Heart left ventricle (tissue), 16 donors: ENCODE measurements around the gene CADPS2. TPM values are rescaled to one million over a fixed set of nuclear protein-coding genes. Genes with fewer than 3 reads are reported as not detected.

Experiments
- ATAC-seq, 4 donors: fragments of 200-7000 bp; cut with Tn5 transposase; one replicate each; pipeline ENCODE4 v1.9.1; 2020 to 2022; ENCODE audit warnings: moderate library complexity in 4 of 4, mild to moderate bottlenecking in 3 of 4, moderate number of reproducible peaks in 1 of 4
- DNase-seq, 5 donors: peaks; one replicate each; pipeline ENCODE4 v3.0.0-alpha.2; 2020
- H3K27ac ChIP-seq, 12 donors: fragments of 200-600 bp; sonication (generic) in 4 of 12; one replicate each; pipeline versions ENCODE4 v1.5.0 to v1.8.0; 2016 to 2022; ENCODE audit warnings: mild to moderate bottlenecking in 2 of 12
- H3K27me3 ChIP-seq, 9 donors: fragments of 200-600 bp; sonication (generic) in 2 of 9; one replicate each; pipeline versions ENCODE4 v1.5.1 to v1.8.0; 2016 to 2022; ENCODE audit warnings: mild to moderate bottlenecking in 3 of 9
- H3K36me3 ChIP-seq, 9 donors: fragments of 200-600 bp; sonication (generic) in 2 of 9; one replicate each; pipeline versions ENCODE4 v1.5.0 to v1.8.0; 2018 to 2022; ENCODE audit warnings: mild to moderate bottlenecking in 2 of 9
- H3K4me1 ChIP-seq, 12 donors: fragments of 200-600 bp; sonication (generic) in 4 of 12; one replicate each; pipeline versions ENCODE4 v1.5.0 to v1.8.0; 2016 to 2022; ENCODE audit warnings: mild to moderate bottlenecking in 3 of 12
- H3K4me3 ChIP-seq, 12 donors: fragments of 200-600 bp; sonication (generic) in 4 of 12; one replicate each; pipeline versions ENCODE4 v1.5.0 to v1.8.0; 2017 to 2022; ENCODE audit warnings: mild to moderate bottlenecking in 9 of 12, moderate library complexity in 4 of 12
- H3K9me3 ChIP-seq, 12 donors: fragments of 200-600 bp; sonication (generic) in 4 of 12; one replicate each; pipeline versions ENCODE4 v1.5.0 to v1.8.0; 2016 to 2022; ENCODE audit warnings: mild to moderate bottlenecking in 1 of 12
- CTCF ChIP-seq, 12 donors: fragments of 200-600 bp; sonication (generic) in 4 of 12; IDR thresholded peaks; one replicate each; pipeline versions ENCODE4 v1.5.0 to v1.8.0; 2018 to 2022; ENCODE audit warnings: antibody characterized with exemption in 12 of 12, mild to moderate bottlenecking in 5 of 12
- POLR2A ChIP-seq, 2 donors: fragments of 450-650 bp; IDR thresholded peaks; one replicate each; pipeline ENCODE4 v1.6.1; 2017; ENCODE audit warnings: antibody characterized with exemption in 2 of 2, mild to moderate bottlenecking in 2 of 2, moderate library complexity in 2 of 2
- WGBS, 4 donors: extraction: QIAGEN DNeasy Blood & Tissue Kit in 2 of 4; methylation state at CpG; one replicate each; pipeline versions ENCODE4 v1.1.5 to v1.1.7; 2013 to 2018; 5-methylcytosine and 5-hydroxymethylcytosine counted together
- intact Hi-C, 10 donors: fragments of 100-400 bp; cut with DNase I; formaldehyde crosslinking; loops; one replicate each; pipeline versions ENCODE4 v1.11.1 to v1.14.2; 2022
- polyA plus RNA-seq, 2 donors: library from polyadenylated mRNA; stranded (reverse); fragments of 200-250 nt; gene quantifications; one replicate each; pipeline ENCODE4 v1.2.3, GENCODE V29; 2013
- total RNA-seq, 9 donors: library from RNA; depleted of rRNA in 2 of 9; stranded (reverse); fragments of >200 nt in 2 of 9; fragmentation: NEBNext Ultra II Directional in 3 of 9; extraction: Animal tissue kit (Norgen Biotek cat#: 25700) in 3 of 9; gene quantifications; one replicate each; pipeline versions ENCODE4 v1.1.0 to v1.2.4, GENCODE V29; 2016 to 2023
- donor health status: ischemic (EF 13 %, LVEDD 7.1; RV severe dilation, severe dysfunction).
- donor health status: healthy with polysubstance abuse.
- donor health status: DM: no; HTN: yes; CAD: no.
- donor health status: DM: no; HTN: no; CAD: no.
- donor health status: ischemic (EF 25% LVEDD 6.9; RV normal size, moderate dysfunction).
- donor health status: ischemic (EF 25% LVEDD 5.7; RV mildly dilated, moderate dysfunction).
- donor health status: healthy.
- donor health status: DM: yes; HTN: yes; CAD: no.
- donor health status: ischemic (EF 35%, LVEDD 5.7; RV mildly dilated, moderate dysfunction).
- donor health status: nonischemic (EF 11% LVEDD 7.7; RV severe dilation, severe dysfunction).
- donor health status: DM: yes; HTN: yes; CAD: no.
- donor health status: PGD.
- donor health status: ischemic (EF 29% LVEDD 5.4; RV normal size, mild dysfunction).
- donor health status: nonischemic (EF 23%, LVEDD 6.1; RV moderate dilation, normal function).

Gene CADPS2
- total and polyA plus RNA-seq, 11 donors = 6.5 to 29.0 (median 10.3) TPM

DNA sequence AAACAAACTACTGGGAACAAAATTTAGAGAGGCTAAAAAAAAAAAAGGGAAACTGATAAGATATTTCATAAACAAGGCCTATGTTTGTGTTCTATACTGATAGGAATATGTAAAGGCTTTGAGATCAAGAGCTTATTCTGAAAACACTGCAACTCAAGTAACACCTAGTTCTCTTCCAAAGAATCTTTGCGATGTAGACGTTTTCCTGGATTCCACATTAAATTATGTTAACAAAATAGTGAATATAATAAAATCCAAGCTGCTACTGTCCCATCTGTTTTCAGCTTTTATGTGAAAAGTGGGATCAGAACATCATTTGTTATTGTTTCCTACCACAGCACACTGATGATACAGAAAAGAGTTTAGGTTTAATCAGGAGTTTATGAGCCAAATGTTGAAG lies 130.6 kb downstream of the CADPS2 start:
- H3K36me3 ChIP-seq = no peaks in the 10 kb centered on the region
- H3K4me1 ChIP-seq = no peaks in the 10 kb centered on the region
- WGBS, 4 donors = 74 to 84% (median 78%) methylated on average over 2 of the region's 2 CpGs
- intact Hi-C loops = no loop called here
- H3K27ac ChIP-seq = no peak overlapping the region
- no peak for TF ChIP-seq CTCF (IDR thresholded peaks at IDR 0.05)
- TF ChIP-seq POLR2A (IDR thresholded peaks at IDR 0.05) = no peak
- H3K27me3 ChIP-seq = no peaks in the 10 kb centered on the region
- DNase-seq (no peak), ATAC-seq (no peak)
- no peak overlapping the region for H3K4me3 ChIP-seq
- no peaks in the 10 kb centered on the region for H3K9me3 ChIP-seq

DNA sequence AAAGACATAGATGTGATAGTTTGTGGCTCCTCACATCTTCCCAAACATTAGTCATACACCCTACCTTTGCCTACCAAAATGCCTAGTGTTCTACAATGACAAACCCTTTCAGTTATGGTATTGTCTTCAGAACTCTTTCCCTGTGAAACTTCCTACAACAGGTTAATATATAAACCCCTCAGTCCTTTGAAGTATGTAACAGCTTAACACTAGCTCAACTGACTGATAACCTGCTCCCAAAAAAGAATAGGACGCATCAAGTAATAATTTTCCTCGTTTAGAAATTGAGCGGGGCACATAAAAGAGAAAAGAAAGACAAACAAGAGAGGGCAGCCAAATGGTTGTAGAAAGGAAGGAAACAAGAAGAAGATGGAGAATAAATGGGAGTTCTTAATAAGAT lies 133.7 kb downstream of the CADPS2 start:
- Histone ChIP-seq H3K9me3 (no peaks in the 10 kb centered on the region), H3K27me3 (no peaks in the 10 kb centered on the region), H3K4me1 (no peaks in the 10 kb centered on the region), H3K4me3 (no peak overlapping the region), H3K27ac (no peak overlapping the region), H3K36me3 (no peaks in the 10 kb centered on the region)
- intact Hi-C loops = no loop called here
- DNase-seq (no peak), ATAC-seq (no peak)
- TF ChIP-seq CTCF (IDR thresholded peaks at IDR 0.05) (no peak), POLR2A (IDR thresholded peaks at IDR 0.05) (no peak)
- WGBS, 4 donors = 47 to 55% (median 50%) methylated on average over 3 of the region's 3 CpGs

GRCh38 chr7:122750389-122750788 lies 135.9 kb downstream of the CADPS2 start:
- Histone ChIP-seq H3K27ac (no peak overlapping the region), H3K9me3 (no peaks in the 10 kb centered on the region), H3K4me3 (no peak overlapping the region), H3K27me3 (no peaks in the 10 kb centered on the region), H3K36me3 (no peaks in the 10 kb centered on the region), H3K4me1 (no peaks in the 10 kb centered on the region)
- 93 to 95% (median 93%) methylated on average over 2 of the region's 2 CpGs for WGBS, 4 donors
- ATAC-seq (no peak), DNase-seq (no peak)
- TF ChIP-seq CTCF (IDR thresholded peaks at IDR 0.05) = no peak
- no peak for TF ChIP-seq POLR2A (IDR thresholded peaks at IDR 0.05)
- intact Hi-C loops = no loop called here

GRCh38 chr7:122748195-122748594 lies 138.1 kb downstream of the CADPS2 start:
- 85 to 94% (median 90%) methylated on average over 2 of the region's 2 CpGs for WGBS, 4 donors
- Histone ChIP-seq H3K4me1 (no peaks in the 10 kb centered on the region), H3K27ac (no peak overlapping the region), H3K36me3 (no peaks in the 10 kb centered on the region), H3K4me3 (no peak overlapping the region), H3K27me3 (no peaks in the 10 kb centered on the region), H3K9me3 (no peaks in the 10 kb centered on the region)
- ATAC-seq (no peak), DNase-seq (no peak)
- no peak for TF ChIP-seq CTCF (IDR thresholded peaks at IDR 0.05)
- no peak for TF ChIP-seq POLR2A (IDR thresholded peaks at IDR 0.05)
- intact Hi-C loops = no loop called here
